ENCODE results near the gene RALGPS2. TPM values are rescaled to one million over a fixed set of nuclear protein-coding genes. Genes with fewer than 3 reads are reported as not detected.
A peak's percentile ranks its signal among the peaks of the same experiment; 100 is the strongest.

The RALGPS2 gene
- total and polyA plus RNA-seq, 2 donors (not counting 1 experiment from before 2014, with no cell fraction given) = 59.6 to 251 TPM

- Histone ChIP-seq H3K27ac (ENCODE audit: low read length in 2 of 2) (no peak overlapping the region), H3K4me1 (ENCODE audit: control insufficient read depth in 2 of 2, insufficient read depth in 2 of 2, low read length in 2 of 2) (peaks cover 28% of the 10 kb centered on the region in 2 donors), H2AFZ (ENCODE audit: insufficient read depth, low read depth, low read length, poor library complexity, severe bottlenecking) (peak overlapping the region; percentile 40), H4K20me1 (ENCODE audit: control insufficient read depth, insufficient read depth, low read length, poor library complexity, severe bottlenecking) (no peaks in the 10 kb centered on the region), H3K36me3 (replicated peaks in 1 of 2; ENCODE audit: control extremely low read depth in 1 of 2, control insufficient read depth in 1 of 2, extremely low read depth in 1 of 2, insufficient read depth in 2 of 2, low read length in 1 of 2) (no peaks in the 10 kb centered on the region), H3K9ac (ENCODE audit: low read length) (no peak overlapping the region), H3K27me3 (replicated peaks in 1 of 4; ENCODE audit: control extremely low read depth in 1 of 4, control insufficient read depth in 3 of 4, insufficient read depth in 4 of 4, low read length in 3 of 4) (no peaks in the 10 kb centered on the region), H3K4me2 (replicated peaks; ENCODE audit: low read depth, low read length, poor library complexity, severe bottlenecking) (peak overlapping the region; percentile 33), H3K4me3 (ENCODE audit: control extremely low read depth in 1 of 5, extremely low read depth in 1 of 5, insufficient read depth in 1 of 5, low read depth in 2 of 5, low read length in 4 of 5) (no peak overlapping the region), H3K79me2 (ENCODE audit: control insufficient read depth, insufficient read depth, low read length) (peaks cover 15% of the 10 kb centered on the region), H3K9me3 (ENCODE audit: control extremely low read depth in 1 of 3, control insufficient read depth in 2 of 3, insufficient read depth in 1 of 3, low read length in 2 of 3) (peaks cover 0 to 1% (median 0%) of the 10 kb centered on the region in 3 donors)
- no peaks in the 10 kb centered on the region for H3K9me3 Mint-ChIP-seq (ENCODE audit: insufficient read depth)
- DNase-seq = no peak
- H3K27me3 Mint-ChIP-seq = no peaks in the 10 kb centered on the region
- H3K27ac Mint-ChIP-seq = no peak overlapping the region
- 100% methylated on average over 1 of the region's 2 CpGs for WGBS (ENCODE audit: insufficient coverage)
- ChIA-PET CTCF (interaction anchor here (1.1 kb wide), 1 partner anchor 14 kb away, joined by 4 read pairs; no protein-coding TSS in a partner anchor), POLR2A (no interaction called here)
- intact Hi-C loops (cut with micrococcal nuclease) = no loop called here
- ATAC-seq (ENCODE audit: low read depth) = no peak
- peaks cover 46% of the 10 kb centered on the region for H3K4me1 Mint-ChIP-seq
- TF ChIP-seq EZH2 (IDR thresholded peaks at IDR 0.05; ENCODE audit: borderline replicate concordance, insufficient read depth, low read depth, low read length, poor library complexity, severe bottlenecking) = no peak
- TF ChIP-seq, protein P1, sequence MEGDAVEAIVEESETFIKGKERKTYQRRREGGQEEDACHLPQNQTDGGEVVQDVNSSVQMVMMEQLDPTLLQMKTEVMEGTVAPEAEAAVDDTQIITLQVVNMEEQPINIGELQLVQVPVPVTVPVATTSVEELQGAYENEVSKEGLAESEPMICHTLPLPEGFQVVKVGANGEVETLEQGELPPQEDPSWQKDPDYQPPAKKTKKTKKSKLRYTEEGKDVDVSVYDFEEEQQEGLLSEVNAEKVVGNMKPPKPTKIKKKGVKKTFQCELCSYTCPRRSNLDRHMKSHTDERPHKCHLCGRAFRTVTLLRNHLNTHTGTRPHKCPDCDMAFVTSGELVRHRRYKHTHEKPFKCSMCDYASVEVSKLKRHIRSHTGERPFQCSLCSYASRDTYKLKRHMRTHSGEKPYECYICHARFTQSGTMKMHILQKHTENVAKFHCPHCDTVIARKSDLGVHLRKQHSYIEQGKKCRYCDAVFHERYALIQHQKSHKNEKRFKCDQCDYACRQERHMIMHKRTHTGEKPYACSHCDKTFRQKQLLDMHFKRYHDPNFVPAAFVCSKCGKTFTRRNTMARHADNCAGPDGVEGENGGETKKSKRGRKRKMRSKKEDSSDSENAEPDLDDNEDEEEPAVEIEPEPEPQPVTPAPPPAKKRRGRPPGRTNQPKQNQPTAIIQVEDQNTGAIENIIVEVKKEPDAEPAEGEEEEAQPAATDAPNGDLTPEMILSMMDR (IDR thresholded peaks at IDR 0.05) = no peak
- no peak overlapping the region for H3K4me3 Mint-ChIP-seq
Measured at GRCh38 chr1:178706432-178706831, 18.6 kb upstream of the RALGPS2 start.

DNA sequence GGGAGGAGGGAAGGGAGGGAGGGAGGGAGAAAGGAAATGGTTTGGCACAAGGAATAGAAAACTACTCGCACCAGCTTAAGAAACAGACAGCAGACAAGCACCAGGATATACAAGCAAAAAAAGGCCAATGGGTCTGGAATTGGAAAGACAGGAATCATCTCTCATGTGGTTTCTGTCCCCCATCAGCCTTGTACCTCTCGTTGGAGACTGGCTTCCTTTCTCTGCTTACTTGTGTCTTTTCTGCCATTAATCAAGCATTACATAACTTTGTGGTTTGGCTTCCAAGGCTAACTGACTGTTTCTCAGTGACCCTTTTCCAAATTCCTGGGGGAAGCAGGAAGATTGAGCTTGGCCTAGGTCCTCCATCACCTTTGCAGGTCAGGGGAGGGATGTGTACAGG is 11.8 kb upstream of the RALGPS2 start:
- TF ChIP-seq, protein P1 (IDR thresholded peaks at IDR 0.05) = no peak
- TF ChIP-seq EZH2 (IDR thresholded peaks at IDR 0.05; ENCODE audit: borderline replicate concordance, insufficient read depth, low read depth, low read length, poor library complexity, severe bottlenecking) = no peak
- H3K27ac ChIP-seq (ENCODE audit: low read length in 2 of 2) = no peak overlapping the region
- ChIA-PET POLR2A (no interaction called here), CTCF (no interaction called here)
- intact Hi-C loops (cut with micrococcal nuclease) = no loop called here
- H3K27me3 ChIP-seq (replicated peaks in 1 of 4; ENCODE audit: control extremely low read depth in 1 of 4, control insufficient read depth in 3 of 4, insufficient read depth in 4 of 4, low read length in 3 of 4) = no peaks in the 10 kb centered on the region
- Mint-ChIP-seq H3K27me3 (no peaks in the 10 kb centered on the region), H3K27ac (no peak overlapping the region), H3K4me3 (no peak overlapping the region), H3K4me1 (peaks cover 39% of the 10 kb centered on the region), H3K9me3 (ENCODE audit: insufficient read depth) (no peaks in the 10 kb centered on the region)
- WGBS (ENCODE audit: insufficient coverage) = 29% methylated on average over 1 of the region's 2 CpGs
- H3K4me1 ChIP-seq (ENCODE audit: control insufficient read depth in 2 of 2, insufficient read depth in 2 of 2, low read length in 2 of 2) = peaks cover 3 to 6% of the 10 kb centered on the region in 2 donors
- ATAC-seq (ENCODE audit: low read depth) (no peak), DNase-seq (no peak)
- no peak overlapping the region for H3K4me2 ChIP-seq (replicated peaks; ENCODE audit: low read depth, low read length, poor library complexity, severe bottlenecking)
- peaks cover 6% of the 10 kb centered on the region for H3K79me2 ChIP-seq (ENCODE audit: control insufficient read depth, insufficient read depth, low read length)
- no peak overlapping the region for H2AFZ ChIP-seq (ENCODE audit: insufficient read depth, low read depth, low read length, poor library complexity, severe bottlenecking)
- H3K4me3 ChIP-seq (ENCODE audit: control extremely low read depth in 1 of 5, extremely low read depth in 1 of 5, insufficient read depth in 1 of 5, low read depth in 2 of 5, low read length in 4 of 5) = no peak overlapping the region
- no peaks in the 10 kb centered on the region for H3K36me3 ChIP-seq (replicated peaks in 1 of 2; ENCODE audit: control extremely low read depth in 1 of 2, control insufficient read depth in 1 of 2, extremely low read depth in 1 of 2, insufficient read depth in 2 of 2, low read length in 1 of 2)
- H4K20me1 ChIP-seq (ENCODE audit: control insufficient read depth, insufficient read depth, low read length, poor library complexity, severe bottlenecking) = no peaks in the 10 kb centered on the region
- H3K9me3 ChIP-seq (ENCODE audit: control extremely low read depth in 1 of 3, control insufficient read depth in 2 of 3, insufficient read depth in 1 of 3, low read length in 2 of 3) = peaks cover 0 to 3% (median 1%) of the 10 kb centered on the region in 3 donors
- no peak overlapping the region for H3K9ac ChIP-seq (ENCODE audit: low read length)

Data from B cell (primary cell).